K562 (cell line): ENCODE data around the gene TUBA8. TPM values are rescaled to one million over a fixed set of nuclear protein-coding genes. Genes with fewer than 3 reads are reported as not detected.

ENCODE experiments used
- ARID2 ChIP-seq: fragments of 450-650 bp; IDR thresholded peaks from 2 replicates; pipeline ENCODE4 v1.6.1; 2017; ENCODE audit warnings: antibody characterized with exemption, mild to moderate bottlenecking
- CC2D1A ChIP-seq: fragments of 450-650 bp; IDR thresholded peaks from 2 replicates; pipeline ENCODE4 v1.6.1; 2017; ENCODE audit warnings: mild to moderate bottlenecking
- CTBP1 ChIP-seq: fragments of 450-650 bp; IDR thresholded peaks from 2 replicates; pipeline ENCODE4 v1.6.1; 2016; ENCODE audit warnings: borderline replicate concordance
- DEAF1 ChIP-seq: fragments of 450-650 bp; formaldehyde crosslinking; IDR thresholded peaks from 2 replicates; pipeline ENCODE4 v1.4.0; 2020; ENCODE audit warnings: mild to moderate bottlenecking, moderate library complexity
- FOXK2 ChIP-seq, 2 experiments: fragments of 450-650 bp; IDR thresholded peaks in 1 of 2; conservative IDR thresholded peaks in 1 of 2; 2 replicates each; pipeline ENCODE4 v1.6.1; 2016; ENCODE audit warnings: low read depth in 2 of 2, mild to moderate bottlenecking in 1 of 2
- GATAD2A ChIP-seq: fragments of 450-650 bp; IDR thresholded peaks from 2 replicates; pipeline ENCODE4 v1.6.1; 2017
- JUND ChIP-seq, 2 experiments: IDR thresholded peaks; 2 replicates in 1 of 2; 3 replicates in 1 of 2; pipeline ENCODE4 v1.6.1; 2011; ENCODE audit warnings: borderline replicate concordance in 2 of 2, low read depth in 2 of 2, low read length in 2 of 2, improper control_type of control experiment in 1 of 2, missing biosample characterization in 1 of 2, missing genetic modification characterization in 1 of 2, missing genetic modification reagents in 1 of 2
- L3MBTL2 ChIP-seq: fragments of 450-650 bp; IDR thresholded peaks from 2 replicates; pipeline ENCODE4 v1.6.1; 2016; ENCODE audit warnings: mild to moderate bottlenecking, moderate library complexity
- LCOR ChIP-seq: sonication (generic); formaldehyde crosslinking; IDR thresholded peaks from 2 replicates; pipeline ENCODE4 v1.8.0; 2022; ENCODE audit warnings: mild to moderate bottlenecking, missing genetic modification reagents
- LEF1 ChIP-seq: fragments of 450-650 bp; IDR thresholded peaks from 2 replicates; pipeline ENCODE4 v1.6.1; 2016; ENCODE audit warnings: mild to moderate bottlenecking
- MCM3 ChIP-seq: fragments of 450-650 bp; IDR thresholded peaks from 2 replicates; pipeline ENCODE4 v1.6.1; 2016
- MTA3 ChIP-seq: fragments of 450-650 bp; formaldehyde crosslinking; IDR thresholded peaks from 2 replicates; pipeline ENCODE4 v1.6.1; 2017; ENCODE audit warnings: mild to moderate bottlenecking, borderline replicate concordance
- NRF1 ChIP-seq, 2 experiments: fragments of 450-650 bp; IDR thresholded peaks in 1 of 2; conservative IDR thresholded peaks in 1 of 2; 2 replicates each; pipeline ENCODE4 v1.6.1; 2014; ENCODE audit warnings: mild to moderate bottlenecking in 2 of 2
- PRMT5 ChIP-seq: sonication (generic); formaldehyde crosslinking; IDR thresholded peaks from 2 replicates; pipeline ENCODE4 v1.5.0; 2020; ENCODE audit warnings: missing genetic modification reagents
- RAD21 ChIP-seq, 2 experiments: fragments of 250-450 bp in 1 of 2; fragments of 450-650 bp in 1 of 2; sonication (Bioruptor Pico) in 1 of 2; formaldehyde crosslinking in 1 of 2; IDR thresholded peaks in 1 of 2; conservative IDR thresholded peaks in 1 of 2; 2 replicates each; pipeline versions ENCODE4 v1.4.0 to v1.8.0; 2020 to 2022; ENCODE audit warnings: mild to moderate bottlenecking in 2 of 2, moderate library complexity in 1 of 2
- RB1 ChIP-seq: fragments of 450-650 bp; IDR thresholded peaks from 2 replicates; pipeline ENCODE4 v1.6.1; 2017; ENCODE audit warnings: low read depth, mild to moderate bottlenecking
- SMC3 ChIP-seq: conservative IDR thresholded peaks from 2 replicates; pipeline ENCODE4 v1.6.1; 2011; ENCODE audit warnings: low read depth, low read length, improper control_type of control experiment; ENCODE audit not compliant: insufficient read depth
- TCF3 ChIP-seq: sonication (generic); formaldehyde crosslinking; IDR thresholded peaks from 2 replicates; pipeline ENCODE4 v1.4.0; 2020; ENCODE audit warnings: mild to moderate bottlenecking, missing genetic modification reagents
- TEAD4 ChIP-seq, 2 experiments: sonication (generic) in 1 of 2; formaldehyde crosslinking in 1 of 2; IDR thresholded peaks; 2 replicates each; pipeline versions ENCODE4 v1.6.1 to v1.8.0; 2012 to 2022; ENCODE audit warnings: borderline replicate concordance in 1 of 2, inconsistent platforms in 1 of 2, low read length in 1 of 2, mild to moderate bottlenecking in 1 of 2, missing genetic modification reagents in 1 of 2
- ZBTB2 ChIP-seq: fragments of 450-650 bp; IDR thresholded peaks from 2 replicates; pipeline ENCODE4 v1.6.1; 2016; ENCODE audit warnings: antibody characterized with exemption
- ZNF384 ChIP-seq: IDR thresholded peaks from 2 replicates; pipeline ENCODE4 v1.6.1; 2012; ENCODE audit warnings: low read depth, low read length, improper control_type of control experiment
- polyA plus RNA-seq, 8 experiments: library from polyadenylated mRNA; depleted of rRNA in 4 of 8; stranded (reverse) in 5 of 8; unstranded in 3 of 8; fragments of >200 nt; fragmentation: Nextera tagmentation in 2 of 8; fragmentation: Illumina TruSeq in 1 of 8; extraction: Ambion mirVana in 2 of 8; extraction: Trizol in 1 of 8; gene quantifications; 2 replicates each; pipeline versions ENCODE4 v1.2.1 to v1.2.3, GENCODE V29; 2011 to 2014; ENCODE audit warnings: inconsistent platforms in 1 of 8, missing spikeins in 1 of 8
- total RNA-seq, 7 experiments: library from RNA; depleted of rRNA in 6 of 7; stranded (reverse); fragments of >200 nt in 6 of 7; fragmentation: Illumina TruSeq in 2 of 7; extraction: Trizol in 2 of 7; gene quantifications; 2 replicates each; pipeline versions ENCODE4 v1.2.1 to v1.2.3, GENCODE V29; 2011 to 2021; ENCODE audit warnings: low replicate concordance in 1 of 7
- TF ChIP-seq, protein P1 (sequence below): IDR thresholded peaks from 2 replicates; pipeline ENCODE4 v1.6.1; 2011; ENCODE audit not compliant: insufficient read length; ENCODE audit errors: extremely low read depth
- TF ChIP-seq, protein P2 (sequence below): sonication (generic); formaldehyde crosslinking; IDR thresholded peaks from 2 replicates; pipeline ENCODE4 v1.8.1; 2023; ENCODE audit warnings: mild to moderate bottlenecking, missing genetic modification reagents, moderate library complexity

The TUBA8 gene
- total and polyA plus RNA-seq, 9 of the 15 experiments (the other 6 are each of a cell fraction or from before 2014, with no cell fraction given): 0.07 to 1.1 (median 0.65) TPM

- TF ChIP-seq SMC3 (peak; percentile 97), TEAD4 (IDR thresholded peaks at IDR 0.05; ENCODE audit: low read length) (0 out of 2 replicates have a peak, but pooled peaks have one; percentile 7), TEAD4 (CRISPR knock-in tag; IDR thresholded peaks at IDR 0.05; ENCODE audit: borderline replicate concordance) (no peak), L3MBTL2 (0 out of 2 replicates have a peak, but pooled peaks have one; percentile 10), MCM3 (no peak), RB1 (0 out of 2 replicates have a peak, but pooled peaks have one; percentile 33), LEF1 (no peak), ARID2 (peak; percentile 78), CC2D1A (peak; percentile 79), MTA3 (0 out of 2 replicates have a peak, but pooled peaks have one; percentile 26), DEAF1 (CRISPR knock-in tag) (peak; percentile 95), PRMT5 (CRISPR knock-in tag) (no peak), GATAD2A (no peak), JUND (IDR thresholded peaks at IDR 0.05; ENCODE audit: borderline replicate concordance, low read depth, low read length) (peak; percentile 19; the same call in 1 of the 2 replicates), JUND (tag; IDR thresholded peaks at IDR 0.05; ENCODE audit: borderline replicate concordance, low read depth, low read length) (no peak), ZBTB2 (no peak), TCF3 (CRISPR knock-in tag) (no peak), RAD21 (CRISPR knock-in tag; conservative IDR thresholded peaks at IDR 0.05 in 1 of 2, IDR thresholded peaks at IDR 0.05 in 1 of 2) (peak; percentile 98 to 99), ZNF384 (0 out of 2 replicates have a peak, but pooled peaks have one; percentile 7), FOXK2 (conservative IDR thresholded peaks at IDR 0.05 in 1 of 2, IDR thresholded peaks at IDR 0.05 in 1 of 2; ENCODE audit: low read depth in 2 of 2) (peak; percentile 25 to 37; a peak in 1 of 4 replicates), LCOR (CRISPR knock-in tag) (no peak), CTBP1 (peak; percentile 24; the same call in 1 of the 2 replicates), NRF1 (conservative IDR thresholded peaks at IDR 0.05 in 1 of 2, IDR thresholded peaks at IDR 0.05 in 1 of 2) (peak; percentile 74 to 80)
- TF ChIP-seq, protein P1, sequence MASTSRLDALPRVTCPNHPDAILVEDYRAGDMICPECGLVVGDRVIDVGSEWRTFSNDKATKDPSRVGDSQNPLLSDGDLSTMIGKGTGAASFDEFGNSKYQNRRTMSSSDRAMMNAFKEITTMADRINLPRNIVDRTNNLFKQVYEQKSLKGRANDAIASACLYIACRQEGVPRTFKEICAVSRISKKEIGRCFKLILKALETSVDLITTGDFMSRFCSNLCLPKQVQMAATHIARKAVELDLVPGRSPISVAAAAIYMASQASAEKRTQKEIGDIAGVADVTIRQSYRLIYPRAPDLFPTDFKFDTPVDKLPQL: no peak
- TF ChIP-seq, protein P2, sequence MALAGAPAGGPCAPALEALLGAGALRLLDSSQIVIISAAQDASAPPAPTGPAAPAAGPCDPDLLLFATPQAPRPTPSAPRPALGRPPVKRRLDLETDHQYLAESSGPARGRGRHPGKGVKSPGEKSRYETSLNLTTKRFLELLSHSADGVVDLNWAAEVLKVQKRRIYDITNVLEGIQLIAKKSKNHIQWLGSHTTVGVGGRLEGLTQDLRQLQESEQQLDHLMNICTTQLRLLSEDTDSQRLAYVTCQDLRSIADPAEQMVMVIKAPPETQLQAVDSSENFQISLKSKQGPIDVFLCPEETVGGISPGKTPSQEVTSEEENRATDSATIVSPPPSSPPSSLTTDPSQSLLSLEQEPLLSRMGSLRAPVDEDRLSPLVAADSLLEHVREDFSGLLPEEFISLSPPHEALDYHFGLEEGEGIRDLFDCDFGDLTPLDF (CRISPR knock-in tag): 0 out of 2 replicates have a peak, but pooled peaks have one; percentile 34
These were observed 34.7 kb upstream of the TUBA8 start (continued) for GRCh38 chr22:18075720-18076497.
